Embryonic facial prominence (tissue), 1 donor: Measurements from ENCODE around the gene CNTD1.
A peak's percentile ranks its signal among the peaks of the same experiment; 100 is the strongest.

ENCODE experiments used
- DNase-seq: peaks from one replicate; pipeline ENCODE4 v3.0.0-alpha.2; 2016; ENCODE audit errors: extremely low spot score

The CNTD1 gene

DNA sequence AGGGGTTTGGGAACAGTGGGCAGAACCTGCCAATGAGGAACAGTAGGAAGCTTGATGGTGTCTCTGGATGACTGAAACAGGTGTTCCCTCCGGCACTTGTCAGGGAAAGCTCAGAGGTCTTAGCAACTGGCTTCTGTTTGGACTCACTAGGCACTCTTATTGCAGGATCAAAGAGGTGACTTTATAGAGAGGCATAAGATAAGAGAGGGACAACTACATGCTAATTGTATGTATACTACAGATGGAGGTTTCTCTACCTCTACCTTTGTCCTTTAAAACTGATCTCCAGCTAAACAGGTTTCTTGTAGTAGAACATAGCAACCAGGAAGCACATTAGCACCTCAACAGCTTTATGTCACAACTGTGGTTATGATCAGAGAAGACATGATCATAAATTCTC, 7.6 kb downstream of the CNTD1 start:
- no peak for DNase-seq

DNA sequence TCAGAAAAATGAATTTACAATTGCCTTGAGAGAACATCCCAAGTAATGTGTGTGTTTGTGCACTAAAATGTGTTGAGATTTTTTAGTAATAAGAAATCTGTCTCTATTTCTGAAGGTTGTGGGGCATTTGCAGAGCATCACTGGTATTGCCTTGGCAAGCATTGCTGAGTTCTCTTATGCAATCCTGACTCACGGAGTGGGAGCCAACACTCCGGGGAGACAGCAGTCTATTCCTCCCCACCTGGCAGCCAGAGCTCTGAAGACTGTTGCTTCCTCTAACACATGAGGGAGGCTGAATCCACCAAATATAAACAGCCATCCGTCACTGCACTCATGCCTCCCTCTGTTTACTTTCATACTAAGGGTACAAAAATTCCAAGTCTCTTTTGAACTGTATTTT, 10.6 kb downstream of the CNTD1 start:
- DNase-seq: no peak

DNA sequence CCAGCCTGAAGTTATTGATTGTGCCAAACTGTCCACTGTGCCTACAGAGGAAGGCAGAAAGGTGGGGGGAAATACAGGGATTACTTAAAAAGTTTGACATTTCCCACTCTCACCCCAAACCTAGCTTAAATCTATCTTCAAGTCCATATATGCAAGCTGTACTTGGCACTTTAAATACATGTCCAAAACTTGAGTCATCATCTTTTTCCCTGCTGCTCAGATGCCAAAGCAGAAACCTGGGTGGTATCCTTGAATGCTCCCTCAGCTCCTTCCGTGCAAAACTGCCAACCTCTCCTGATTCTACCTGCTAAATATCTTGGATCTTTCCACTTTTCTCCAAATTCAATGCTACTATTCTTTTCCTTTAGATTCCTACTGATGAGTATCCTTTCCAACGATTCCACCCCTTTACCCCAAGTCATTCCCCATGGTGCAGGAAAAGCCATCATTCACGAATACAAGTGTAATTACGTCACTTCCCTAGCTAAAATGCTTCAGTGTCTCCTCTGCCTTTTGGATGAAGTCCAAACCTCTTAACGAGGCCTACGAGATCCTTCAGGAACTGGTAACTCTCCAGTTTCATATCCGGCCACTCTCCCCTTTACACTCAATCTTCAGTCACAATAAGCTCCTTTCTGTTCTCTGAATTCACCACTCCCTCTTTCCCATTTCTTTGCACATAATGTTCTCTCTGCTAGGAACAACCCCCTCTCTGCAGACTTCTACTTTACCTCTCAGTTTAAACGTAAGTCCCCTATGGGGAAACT, 16.2 kb downstream of the CNTD1 start:
- DNase-seq: no peak

DNA sequence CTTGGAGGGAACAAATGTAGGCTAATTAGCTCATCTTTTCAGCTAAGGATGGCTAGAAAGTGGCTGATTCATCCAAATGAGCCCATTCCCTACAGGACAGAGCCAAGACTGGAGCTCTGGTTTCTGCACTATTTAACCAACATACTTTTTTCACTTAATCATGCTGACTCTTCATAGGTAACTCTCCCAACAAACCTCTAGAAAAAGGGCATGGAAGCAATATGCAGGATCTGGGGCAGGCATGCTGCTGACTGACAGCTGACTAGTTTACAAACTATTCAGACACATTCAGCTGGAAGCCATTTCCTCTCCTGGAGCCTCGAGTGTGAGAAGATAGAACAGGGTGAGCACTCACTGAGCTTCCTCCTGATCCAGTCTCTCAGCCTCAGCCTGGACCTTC, 19.2 kb downstream of the CNTD1 start:
- no peak for DNase-seq

DNA sequence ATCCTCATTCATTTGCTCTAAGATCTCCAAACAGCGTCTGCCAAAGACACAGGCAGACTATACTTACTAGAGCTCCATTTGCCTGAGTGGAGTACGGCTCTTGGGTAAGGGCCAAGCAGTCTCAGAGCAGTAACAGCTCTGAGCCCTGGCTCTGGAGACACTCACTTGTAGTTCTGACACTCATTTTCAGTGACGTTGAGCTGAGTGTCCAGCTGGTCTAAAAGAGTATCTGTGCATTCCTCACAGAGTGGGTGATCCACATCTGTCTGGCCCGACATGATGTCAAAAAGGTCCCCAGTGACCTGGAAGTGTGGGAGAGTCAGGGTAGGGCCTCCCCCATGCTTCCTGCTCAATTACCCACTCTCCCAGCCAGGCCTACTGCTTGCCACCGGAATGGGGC, 19.7 kb downstream of the CNTD1 start:
- no peak for DNase-seq

DNA sequence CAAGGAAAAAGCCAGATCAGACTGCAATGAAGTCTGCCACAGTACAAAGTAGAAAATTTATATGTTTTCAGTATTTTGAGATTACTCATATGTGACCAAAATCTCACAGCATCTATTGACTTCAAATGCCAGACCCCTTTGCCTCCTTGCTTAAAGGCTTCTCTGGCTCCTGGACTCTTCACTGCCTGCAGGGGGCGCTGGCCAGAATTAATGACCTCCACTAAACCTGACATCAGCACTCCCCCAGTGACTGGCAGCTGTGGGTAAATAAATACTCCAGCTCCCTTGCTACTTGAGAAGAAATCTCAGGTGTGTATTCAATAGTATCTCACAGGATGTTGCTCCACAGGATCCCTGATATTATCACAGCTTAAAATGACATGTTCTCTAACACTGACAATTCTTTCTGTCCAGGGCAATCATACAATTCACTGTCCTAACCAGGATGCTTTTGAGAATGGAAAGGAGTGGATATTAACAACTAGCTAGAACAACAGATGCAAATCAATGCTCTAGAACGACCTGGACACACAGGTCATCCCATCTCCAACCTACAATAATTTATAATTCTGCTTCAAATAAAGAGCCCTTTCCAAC, 21.4 kb downstream of the CNTD1 start:
- no peak for DNase-seq

DNA sequence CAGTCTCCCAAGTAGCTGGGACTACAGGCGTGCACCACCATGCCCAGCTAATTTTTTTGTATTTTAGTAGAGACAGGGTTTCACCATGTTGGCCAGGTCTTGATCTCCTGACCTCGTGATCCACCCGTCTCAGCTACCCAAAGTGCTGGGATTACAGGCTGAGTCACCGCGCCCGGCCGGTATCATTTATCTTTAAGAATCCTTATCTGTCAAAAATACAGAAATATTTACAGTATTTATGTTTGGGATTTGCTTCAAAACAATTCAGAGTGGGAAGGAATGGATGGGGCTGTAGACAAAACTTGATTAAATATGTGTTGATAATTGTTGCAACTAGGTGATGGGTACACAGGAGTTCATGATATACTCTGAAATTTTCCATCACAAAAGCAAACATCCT, 22.5 kb downstream of the CNTD1 start:
- DNase-seq: no peak

DNA sequence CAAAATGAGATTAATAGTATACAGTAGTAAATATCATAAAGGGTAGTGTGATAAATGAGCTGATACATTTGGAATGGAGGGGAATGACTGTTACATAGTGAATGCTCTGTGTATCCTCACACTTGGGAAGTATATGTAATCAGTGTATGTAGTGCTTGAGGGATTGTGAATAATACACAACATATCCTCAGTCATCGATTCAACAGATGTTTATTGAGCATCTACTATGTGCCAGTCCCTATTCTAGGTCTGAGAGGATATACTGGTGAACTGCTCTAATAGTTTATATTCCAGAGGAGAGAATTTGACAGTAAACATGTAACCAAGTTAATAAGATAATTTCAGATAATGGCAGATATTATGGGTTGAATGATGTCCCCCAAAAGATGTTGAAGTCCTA, 28.8 kb downstream of the CNTD1 start:
- no peak for DNase-seq

DNA sequence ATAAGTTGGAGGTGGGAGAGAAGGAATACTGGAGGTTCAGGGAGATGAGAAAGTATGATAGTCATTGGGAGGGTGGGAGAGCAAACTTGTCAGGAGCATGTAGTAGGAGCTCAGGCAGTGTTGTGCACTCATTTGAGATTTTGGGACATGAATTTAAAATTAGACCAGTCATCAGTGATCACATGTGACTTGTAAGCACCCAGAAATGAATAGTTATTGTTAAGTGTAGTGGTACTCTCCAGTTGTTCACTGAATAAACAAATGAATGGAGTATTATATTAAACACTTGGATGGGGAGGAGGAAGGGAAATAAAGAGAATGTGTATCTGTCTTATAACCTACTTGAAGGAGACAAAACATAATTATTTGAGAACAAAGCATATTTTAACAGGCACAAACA, 32.3 kb downstream of the CNTD1 start:
- DNase-seq: no peak

DNA sequence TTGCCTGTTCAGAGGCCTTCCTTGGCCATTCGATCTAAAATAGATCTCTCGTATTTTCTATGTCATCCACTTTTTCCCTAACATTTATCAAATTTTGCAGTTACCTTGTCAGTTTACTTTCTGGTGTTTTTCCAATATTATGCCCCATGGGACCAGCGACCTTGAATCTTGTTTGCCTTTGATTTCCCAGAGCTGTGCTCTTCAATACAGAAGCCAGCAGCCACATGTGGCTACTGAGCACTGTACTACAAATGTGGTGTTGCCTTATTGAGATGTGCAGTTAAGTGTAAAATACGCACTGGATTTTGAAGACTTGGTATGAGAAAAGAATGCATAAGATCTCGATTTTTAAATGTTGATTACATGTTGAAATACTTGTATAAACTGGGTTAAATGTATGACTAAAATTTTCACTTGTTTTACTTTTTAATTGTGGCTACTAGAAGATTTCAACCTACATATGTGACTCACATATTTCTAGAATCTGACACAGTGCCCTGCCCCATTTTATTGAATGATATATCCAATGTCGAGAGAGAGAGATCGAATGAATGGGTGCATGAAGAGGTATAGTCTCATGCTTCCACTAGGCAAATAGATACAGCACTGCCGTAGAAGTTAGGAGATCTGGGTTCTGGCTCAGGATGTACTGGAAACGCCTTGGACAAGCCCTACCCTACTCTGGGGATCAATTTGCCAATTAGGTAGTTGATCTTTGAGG, 33.7 kb downstream of the CNTD1 start:
- no peak for DNase-seq

DNA sequence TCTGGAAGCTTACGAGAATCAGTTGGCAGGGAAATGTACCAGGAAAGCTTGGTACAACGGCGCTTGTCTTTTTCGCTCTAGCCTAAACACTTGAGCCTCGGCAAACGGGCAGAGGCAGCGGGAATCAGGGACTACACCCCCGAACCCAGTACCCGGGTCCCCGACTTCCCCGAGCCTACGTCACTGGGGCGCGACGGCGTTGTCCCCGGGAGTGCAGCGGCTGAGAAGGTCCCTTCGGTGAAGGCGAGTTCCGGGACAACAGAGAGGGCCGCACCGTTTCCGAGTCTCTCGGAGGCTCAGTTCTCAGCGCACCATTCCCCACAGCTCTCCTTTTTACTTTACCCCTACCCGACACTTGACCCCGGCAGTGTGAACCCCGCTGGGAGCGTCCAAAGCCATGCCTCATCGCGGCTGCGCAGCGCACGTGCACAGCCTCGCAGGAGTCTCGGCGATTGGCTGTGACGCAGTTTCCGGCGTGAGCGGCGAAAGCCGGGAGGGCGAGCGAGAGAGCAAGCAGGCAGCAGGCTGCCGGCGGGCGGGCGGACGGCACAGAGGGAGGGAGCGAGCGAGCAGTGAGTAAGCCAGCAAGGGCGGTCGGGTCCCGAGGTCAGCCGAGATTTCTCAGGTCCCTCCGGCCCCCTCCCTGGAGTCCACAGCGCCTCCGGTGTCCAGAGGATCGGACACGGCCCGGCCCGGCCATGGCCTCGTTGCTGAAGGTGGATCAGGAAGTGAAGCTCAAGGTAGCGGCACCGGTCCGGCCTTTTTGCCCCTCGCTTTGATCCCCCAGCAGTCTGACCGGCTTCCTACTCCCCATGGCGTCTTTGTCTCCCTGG, 34.5 kb downstream of the CNTD1 start, which contains the start of gene PSME3:
PSME3 (plus strand) TSS at position 464 of the 833 bp plus-strand sequence; CDS start at position 699, 235 bp downstream.
- DNase-seq: peak; percentile 82

DNA sequence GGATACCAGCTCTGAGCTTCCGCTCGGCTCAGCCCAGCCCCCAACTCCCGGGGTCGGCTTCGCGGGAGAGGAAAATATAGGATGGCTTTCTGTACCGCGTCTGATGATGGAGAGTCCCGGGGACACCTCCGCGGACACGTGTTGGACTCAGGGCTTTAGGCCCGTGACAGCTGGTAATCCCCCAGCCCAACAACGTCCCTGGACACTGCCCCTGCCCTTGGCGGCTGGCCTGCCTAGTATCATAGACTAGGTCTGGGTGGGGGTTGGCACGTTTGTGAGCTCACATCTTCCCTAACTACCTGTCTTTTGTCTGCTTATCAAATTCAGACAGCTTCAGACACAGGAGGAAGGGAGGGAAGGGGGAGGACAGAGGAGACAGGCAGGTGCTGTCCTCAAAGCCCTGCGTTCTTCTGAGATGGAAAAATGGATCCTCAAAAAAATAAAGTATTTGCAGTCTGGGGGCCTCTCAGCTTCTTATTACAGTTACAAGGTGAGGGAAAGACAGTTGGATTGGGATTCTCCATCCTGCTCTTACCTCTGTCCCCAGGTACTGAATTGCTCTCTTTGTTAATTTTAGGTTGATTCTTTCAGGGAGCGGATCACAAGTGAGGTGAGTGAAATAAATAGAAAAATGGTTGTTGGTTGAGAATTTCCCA, 35.2 kb downstream of the CNTD1 start:
- DNase-seq: no peak

DNA sequence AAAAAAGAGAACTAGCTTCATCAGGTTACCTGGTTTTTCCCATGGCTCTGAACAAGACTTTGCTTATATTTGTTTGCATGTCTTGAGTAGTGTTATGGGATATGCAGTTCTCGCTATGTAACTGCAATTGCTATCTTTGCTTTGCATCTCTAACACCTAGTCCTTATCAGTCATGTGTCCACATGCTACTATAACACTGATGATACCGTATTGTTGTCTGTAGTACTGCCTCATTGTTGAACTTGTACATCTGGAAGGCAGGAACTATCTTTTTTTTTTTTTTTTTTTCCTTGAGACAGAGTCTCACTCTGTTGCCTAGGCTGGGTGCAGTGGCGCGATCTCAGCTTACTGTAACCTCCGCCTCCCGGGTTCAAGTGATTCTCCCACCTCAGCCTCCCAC, 37.1 kb downstream of the CNTD1 start:
- DNase-seq: no peak

DNA sequence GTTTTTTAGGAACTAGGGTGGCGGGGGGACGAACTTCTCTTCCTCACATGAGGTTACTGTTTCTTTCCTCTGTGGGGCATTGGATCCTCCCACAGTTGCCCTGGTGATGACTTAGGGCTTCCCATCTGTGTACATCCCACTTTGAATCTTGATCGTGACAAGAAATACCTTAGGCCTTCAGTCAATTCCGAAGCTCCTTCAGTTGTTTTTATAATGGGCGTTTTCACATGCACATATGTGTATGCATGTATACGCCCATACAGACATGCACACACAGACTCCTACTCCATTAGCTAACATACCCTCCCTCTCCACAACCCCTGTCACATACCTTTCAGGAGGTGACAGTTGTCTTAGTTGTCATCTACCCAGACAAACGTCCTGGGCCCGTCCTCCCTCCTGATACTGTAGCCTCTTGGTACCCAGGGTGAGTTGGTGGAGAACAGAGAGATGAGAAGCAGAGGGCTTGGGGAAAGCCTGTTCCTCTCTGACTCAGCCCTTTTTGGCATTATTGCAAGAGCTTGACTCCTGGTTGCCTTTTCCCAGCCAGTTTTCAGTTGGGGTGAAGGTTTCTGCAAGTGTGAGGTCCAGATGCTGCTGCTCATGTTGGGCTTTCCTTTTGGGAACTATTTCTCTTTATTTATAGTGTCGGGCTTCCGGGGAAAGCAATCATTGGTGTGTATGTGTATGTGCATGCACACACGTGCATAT, 43.5 kb downstream of the CNTD1 start:
- DNase-seq: no peak

DNA sequence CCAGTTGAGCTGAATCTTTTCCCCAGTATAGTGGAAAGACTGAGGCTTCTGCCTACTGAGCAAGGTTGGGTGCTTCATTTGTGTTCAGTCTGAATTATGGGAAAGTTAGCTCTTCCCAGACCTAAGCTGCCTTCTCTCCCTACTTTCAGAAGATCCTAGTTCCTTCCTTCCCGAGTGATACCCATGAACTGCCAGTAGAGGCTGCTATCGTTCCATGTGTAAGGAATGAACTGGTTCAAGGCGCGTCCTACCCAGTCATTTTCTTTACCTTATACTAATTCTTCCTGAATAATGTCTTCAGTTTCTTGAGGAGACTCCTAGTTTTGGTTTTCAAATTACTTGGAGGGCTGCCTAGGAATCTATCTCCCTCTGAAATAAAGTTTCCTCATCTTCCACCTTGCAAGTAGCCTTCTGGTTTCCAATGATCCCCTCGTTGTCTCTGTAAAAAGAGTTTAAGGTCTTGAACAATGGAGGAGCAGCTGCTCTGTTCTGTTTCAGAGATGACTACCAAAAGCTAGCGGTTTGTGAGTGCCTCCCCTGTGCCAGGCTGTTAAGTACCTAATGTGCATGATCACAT, 44.8 kb downstream of the CNTD1 start:
- peak; percentile 60 for DNase-seq

DNA sequence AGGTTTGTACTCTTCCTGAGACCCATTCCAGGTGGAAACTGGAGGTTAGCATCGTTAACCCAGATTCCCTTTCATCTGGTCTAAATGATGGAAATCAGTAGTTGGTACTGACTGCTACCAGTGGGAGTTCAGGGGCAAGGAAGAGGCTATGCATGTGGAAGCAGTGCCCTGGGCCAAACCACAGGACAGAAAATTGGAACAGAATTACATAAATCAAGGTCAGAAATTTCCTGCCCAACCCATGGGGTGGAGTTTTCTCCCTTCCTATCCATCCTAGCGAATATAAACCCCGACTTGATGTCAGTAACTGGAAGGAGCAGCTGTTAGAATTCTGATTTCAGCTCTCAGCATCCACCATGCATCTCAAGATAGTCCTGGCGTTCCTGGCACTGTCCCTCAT, 45.6 kb downstream of the CNTD1 start, which contains the start of gene AOC2:
AOC2 (plus strand) TSS at position 310 of the 400 bp plus-strand sequence; CDS start at position 357, 47 bp downstream.
- DNase-seq: no peak

DNA sequence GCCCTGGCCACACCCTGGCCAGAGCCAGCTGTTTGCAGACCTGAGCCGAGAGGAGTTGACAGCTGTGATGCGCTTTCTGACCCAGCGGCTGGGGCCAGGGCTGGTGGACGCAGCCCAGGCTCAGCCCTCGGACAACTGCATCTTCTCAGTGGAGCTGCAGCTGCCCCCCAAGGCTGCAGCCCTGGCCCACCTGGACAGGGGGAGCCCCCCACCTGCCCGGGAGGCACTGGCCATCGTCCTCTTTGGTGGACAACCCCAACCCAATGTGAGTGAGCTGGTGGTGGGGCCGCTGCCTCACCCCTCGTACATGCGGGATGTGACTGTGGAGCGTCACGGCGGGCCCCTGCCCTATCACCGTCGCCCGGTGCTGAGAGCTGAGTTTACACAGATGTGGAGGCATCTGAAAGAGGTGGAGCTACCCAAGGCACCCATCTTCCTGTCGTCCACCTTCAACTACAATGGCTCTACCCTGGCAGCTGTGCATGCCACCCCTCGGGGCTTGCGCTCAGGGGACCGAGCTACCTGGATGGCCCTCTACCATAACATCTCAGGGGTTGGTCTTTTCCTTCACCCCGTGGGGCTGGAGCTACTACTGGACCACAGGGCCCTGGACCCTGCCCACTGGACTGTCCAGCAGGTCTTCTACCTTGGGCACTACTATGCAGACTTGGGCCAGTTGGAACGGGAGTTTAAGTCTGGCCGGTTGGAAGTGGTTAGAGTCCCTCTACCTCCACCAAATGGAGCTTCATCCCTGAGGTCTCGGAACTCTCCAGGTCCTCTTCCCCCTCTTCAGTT, 46.3 kb downstream of the CNTD1 start:
- no peak for DNase-seq

DNA sequence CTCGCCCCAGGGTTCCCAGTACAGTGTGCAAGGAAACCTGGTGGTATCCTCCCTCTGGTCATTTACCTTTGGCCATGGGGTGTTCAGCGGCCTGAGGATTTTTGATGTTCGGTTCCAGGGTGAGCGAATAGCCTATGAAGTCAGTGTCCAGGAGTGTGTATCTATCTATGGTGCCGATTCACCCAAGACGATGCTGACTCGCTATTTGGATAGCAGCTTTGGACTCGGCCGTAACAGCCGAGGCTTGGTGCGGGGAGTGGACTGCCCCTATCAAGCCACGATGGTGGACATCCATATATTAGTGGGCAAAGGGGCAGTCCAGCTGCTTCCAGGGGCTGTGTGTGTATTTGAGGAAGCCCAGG, 46.9 kb downstream of the CNTD1 start:
- no peak for DNase-seq

DNA sequence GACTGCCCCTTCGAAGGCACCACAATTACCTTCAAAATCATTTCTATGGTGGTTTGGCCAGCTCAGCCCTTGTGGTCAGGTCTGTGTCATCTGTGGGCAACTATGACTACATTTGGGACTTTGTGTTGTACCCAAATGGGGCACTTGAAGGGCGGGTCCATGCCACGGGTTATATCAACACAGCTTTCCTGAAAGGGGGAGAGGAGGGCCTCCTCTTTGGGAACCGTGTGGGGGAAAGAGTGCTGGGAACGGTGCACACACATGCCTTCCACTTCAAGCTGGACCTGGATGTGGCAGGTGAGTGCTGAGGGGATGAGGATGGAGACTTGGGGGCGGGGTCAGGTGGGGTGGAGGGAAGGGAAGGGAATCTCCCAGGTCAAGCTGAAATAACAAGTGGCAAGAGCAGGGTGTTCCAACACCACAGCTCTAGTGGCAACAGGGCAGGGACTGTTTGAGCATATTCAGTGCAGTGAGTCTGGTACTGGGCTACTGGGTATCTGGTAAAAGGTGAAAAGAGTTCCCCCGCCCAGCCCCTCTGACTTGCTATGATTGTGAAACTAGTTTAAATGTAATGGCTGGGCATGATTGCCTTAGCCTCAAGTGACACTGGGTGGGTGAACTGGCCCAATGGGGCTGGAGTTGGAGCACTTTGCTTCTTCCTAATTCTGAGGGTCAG, 47.4 kb downstream of the CNTD1 start:
- DNase-seq: no peak
